Limb (tissue), 2 donors: ENCODE data around the gene KHNYN.
"Not testable (repeated sequence)": the region's sequence is repeated elsewhere in the genome, so short reads cannot be mapped to it uniquely, and the experiment has no call there.

Source experiments
- DNase-seq, 2 donors: peaks; one replicate each; pipeline ENCODE4 v3.0.0-alpha.2; 2016; ENCODE audit errors: extremely low spot score in 2 of 2

Gene KHNYN

DNA sequence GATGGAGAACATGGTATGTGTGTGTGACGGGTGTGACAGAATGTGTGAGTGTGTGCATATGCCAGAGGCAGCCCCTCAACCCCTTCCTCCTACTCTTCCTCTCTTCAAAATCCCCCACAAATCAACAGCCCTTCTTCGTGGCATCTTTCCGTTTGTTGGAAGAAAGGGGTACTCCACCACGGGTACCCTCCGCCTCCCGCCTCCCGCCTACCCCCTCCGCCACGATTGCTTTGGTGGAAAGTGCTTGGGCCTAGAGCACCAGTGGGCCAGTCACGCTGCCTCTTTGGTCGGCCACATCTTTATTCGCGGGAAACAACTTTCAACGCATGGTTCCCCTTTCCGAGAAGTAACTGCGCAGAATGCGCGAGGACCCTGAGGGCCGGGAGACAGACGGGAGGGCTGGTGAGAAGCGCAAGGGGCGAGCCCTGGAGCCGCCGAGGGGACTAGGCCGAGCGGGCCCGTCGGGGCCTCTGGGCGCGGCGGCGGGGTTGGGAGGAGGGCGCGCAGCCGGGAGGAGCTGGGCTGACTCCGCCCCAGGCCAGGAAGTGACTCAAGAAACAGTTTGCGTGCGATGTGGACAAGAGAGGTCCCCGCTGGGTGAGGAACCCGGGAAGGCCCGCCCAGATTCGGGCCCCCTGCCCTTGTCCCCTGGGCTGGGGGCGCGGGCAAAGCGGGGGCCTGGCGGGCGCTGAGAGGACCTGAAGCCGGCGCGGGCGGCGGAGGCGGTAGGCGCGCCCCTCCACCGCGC is at the start of gene KHNYN, which contains the start of gene CBLN3:
TSS of gene KHNYN (plus strand) at position 560 of the 748 bp plus-strand sequence. CDS start 777 bp downstream, outside the sequence.
TSS of gene CBLN3 (minus strand) at position 274 of the 748 bp plus-strand sequence. CDS start 614 bp downstream, outside the sequence.
- peak; percentile 89 for DNase-seq

DNA sequence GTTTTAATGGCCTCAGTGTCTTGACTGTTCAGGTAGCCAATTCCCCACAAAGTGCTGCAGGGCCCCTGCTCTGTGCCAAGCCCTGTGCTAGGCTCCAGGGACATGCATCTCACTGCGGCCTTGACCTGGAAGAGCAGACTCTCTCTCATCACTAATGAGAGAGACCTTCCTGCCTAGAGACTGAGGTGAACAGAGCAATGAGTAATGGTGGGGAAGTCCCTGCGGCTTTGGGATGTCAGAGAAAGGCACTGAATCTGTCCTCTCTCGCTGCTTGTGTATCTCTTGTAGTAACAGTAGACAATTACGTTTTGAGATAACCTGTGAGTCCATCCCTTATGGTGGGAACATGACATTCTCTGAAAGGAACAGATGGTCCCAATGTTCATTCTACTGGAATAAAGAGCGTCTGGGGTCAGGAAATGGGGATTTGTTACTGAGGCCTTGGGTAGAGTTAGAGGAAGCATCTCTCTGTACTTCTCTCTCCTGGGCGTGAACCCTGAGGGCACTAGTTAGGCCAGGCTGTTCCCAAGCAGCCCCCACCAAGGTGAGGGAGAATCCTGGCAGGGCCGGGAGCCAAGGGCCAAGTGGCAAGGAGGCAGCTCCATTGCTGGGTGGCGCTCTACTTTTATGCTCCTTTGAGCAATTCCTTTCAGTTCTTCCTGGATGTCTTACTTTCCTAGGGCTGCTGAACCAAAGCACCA is 48.2 kb upstream of the KHNYN start:
- DNase-seq: no peak

DNA sequence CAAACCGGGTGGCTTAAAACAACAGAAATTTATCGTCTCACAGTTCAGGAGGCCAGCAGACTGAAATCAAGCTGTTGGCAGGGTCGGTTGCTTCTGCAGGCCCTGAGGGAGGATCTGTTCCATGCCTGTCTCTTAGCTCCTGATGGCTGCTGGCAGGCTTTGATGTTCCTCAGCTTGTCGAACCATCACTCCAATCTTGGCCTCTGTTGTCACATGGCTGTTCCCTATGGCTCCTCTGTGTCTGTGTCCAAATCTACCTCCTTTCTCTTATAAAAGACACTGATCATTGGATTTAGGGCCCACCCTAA is 47.7 kb upstream of the KHNYN start:
- no peak for DNase-seq

DNA sequence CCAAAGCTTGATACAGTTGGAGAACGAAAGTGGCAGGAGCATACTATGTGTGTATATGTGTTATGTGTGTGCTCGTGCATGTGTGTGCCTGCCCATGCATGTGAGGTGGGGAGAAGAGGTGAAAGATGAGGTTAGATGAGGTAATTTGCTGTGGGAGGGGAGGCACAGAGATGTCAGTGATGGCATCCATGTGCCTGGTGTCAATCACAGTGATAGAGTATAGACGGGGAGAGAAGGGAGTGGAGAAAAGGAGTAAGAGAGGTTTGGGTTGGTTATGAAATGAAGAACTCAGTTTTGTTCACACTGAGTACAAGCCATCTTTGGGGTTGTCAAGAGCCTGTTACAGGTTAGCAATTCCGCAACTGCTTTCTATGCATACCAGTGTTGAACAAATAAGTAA is 45.6 kb upstream of the KHNYN start:
- no peak for DNase-seq

DNA sequence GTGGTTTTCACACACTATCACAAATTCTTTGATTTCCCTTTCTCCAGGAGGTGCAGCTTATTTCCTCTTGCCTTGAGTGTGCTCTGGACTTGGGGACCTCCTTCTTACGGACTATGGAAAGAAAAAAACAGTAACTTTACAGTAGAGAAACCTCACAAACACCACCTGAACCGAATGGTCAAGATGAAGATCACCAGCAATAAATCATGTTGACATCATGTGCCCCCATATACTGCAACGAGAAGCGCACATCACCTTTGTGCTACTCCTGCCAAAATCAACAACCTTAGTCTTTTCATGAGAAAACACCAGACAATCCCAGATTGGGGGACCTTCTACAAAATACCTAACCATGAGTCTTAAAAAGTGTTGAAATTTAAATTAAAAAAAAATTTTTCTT is 44.2 kb upstream of the KHNYN start:
- DNase-seq: no peak

DNA sequence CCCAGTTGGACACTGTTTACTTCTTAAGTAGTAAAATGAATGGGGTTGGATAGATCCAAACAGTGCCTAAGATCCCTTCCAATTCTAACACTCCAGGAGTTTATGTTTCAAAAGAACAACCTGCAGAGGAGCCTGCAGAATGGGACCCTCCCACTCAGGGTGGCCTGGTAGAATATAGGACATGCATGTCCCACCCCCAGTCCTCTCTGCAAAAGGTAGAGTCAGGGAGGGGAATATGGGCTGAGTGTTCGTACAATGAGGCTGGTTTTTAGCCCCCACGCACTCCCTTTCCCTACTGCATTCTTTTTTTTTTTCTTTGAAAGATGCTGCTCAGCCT is 42.8 kb upstream of the KHNYN start:
- no peak for DNase-seq

DNA sequence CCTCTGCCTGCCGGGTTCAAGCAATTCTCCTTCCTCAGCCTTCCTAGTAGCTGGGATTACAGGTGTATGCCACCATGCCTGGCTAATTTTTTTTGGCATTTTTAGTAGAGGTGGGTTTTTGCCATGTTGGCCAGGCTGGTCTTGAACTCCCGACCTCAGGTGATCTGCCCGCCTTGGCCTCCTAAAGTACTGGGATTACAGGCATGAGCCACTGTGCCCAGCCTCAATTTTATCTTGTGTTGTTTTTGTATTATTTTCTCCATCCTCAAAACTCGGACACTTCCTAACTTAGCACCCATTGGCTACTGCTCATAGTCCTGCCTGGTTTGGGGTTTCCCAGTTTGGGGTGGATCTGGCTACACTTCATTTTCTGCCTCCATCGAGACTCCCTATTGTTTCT is 42.2 kb upstream of the KHNYN start:
- not testable (repeated sequence) for DNase-seq

DNA sequence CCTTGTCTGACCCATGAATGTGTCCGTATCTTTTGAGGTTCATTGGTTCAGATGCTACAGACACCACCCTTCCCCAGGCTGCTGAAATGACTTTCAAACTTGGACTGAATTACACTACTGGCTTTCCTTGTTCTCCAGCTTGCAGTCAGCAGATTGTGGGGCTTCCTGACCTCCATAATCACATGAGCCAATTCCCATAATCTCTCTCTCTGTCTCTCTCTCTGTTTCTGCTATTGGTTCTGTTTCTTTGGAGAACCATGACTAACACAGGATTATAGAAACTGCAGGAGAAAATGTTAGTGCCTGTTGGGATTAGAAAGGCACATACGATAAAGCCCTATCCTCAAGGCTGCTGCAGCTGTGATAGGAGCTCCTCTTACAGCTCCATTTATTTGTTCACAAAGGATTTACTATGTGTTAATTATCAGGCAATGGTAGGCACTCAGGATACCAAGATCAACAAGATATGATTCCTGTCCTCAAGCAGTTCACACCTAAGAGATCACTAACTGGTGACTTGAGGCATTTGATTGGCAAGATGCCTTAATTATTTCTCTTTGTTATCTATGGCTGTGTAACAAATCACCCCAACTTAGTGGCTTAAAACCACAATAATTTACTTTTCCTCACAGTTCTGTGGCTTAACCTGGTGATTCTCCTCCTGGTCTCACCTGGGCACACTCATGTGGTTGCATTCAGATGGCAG is 41.1 kb upstream of the KHNYN start:
- DNase-seq: no peak

DNA sequence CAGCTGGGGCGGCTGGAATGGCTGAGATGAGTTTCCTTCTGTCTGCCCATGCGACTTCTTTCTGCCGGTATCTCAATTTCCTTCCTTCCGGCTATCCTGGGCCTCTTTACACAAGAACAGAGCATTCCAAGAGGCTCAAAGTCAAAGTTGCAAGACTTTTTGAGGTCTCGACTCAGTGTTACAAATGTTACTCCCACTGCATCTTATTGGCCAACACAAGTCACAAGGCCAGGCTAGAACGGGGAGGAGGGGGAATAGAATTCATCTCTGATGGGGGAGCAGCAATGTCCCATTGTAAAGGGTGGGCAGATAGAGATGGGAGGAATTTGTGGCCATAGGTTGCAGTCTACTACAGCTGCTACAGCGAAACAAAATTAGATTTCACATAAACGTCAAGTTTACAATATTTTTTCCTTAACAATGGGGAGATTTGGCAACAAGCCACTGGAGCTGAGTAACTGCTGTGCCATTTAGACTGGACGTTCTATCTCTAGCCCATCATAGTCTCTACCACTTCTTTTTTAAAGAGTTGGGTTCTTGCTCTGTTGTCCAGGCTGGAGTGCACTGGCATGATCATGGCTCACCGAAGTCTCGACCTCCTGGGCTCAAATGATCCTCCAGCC is 40.4 kb upstream of the KHNYN start:
- DNase-seq: no peak

DNA sequence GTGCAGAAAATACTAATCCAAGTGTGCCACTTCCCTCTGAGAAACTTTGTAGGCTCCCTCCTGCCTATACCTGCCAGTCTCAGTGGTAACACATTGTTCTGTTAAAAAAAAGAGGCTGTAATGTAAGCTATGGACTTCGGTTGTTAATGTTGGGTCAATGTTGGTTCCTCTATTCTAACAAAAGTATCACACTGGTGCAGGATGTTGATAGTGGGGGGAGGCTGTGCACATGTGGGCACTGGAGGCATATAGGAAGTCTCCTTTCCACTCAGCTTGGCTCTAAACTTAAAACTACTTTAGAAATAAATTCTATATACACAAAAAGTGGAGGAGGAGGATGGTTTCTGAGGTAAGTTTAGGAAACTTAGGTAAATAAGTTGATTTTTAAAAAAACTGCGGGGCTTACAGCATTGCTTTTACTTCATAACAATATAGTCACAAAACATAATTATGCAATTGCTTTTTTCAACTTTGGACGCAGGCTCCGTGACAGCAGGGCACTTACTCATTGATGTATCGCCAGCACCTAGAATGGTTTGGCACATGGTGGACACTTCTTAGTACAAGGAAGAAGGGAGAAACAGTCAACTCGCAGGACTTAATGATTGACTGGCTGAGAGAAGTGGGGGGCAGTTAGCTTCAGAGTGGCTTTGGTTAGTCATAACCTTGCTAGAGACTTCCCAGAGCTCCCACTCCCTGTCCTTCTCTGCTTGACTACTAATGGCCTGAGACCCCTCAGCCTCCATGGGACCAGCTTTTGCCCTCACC is 38.9 kb upstream of the KHNYN start:
- no peak for DNase-seq

DNA sequence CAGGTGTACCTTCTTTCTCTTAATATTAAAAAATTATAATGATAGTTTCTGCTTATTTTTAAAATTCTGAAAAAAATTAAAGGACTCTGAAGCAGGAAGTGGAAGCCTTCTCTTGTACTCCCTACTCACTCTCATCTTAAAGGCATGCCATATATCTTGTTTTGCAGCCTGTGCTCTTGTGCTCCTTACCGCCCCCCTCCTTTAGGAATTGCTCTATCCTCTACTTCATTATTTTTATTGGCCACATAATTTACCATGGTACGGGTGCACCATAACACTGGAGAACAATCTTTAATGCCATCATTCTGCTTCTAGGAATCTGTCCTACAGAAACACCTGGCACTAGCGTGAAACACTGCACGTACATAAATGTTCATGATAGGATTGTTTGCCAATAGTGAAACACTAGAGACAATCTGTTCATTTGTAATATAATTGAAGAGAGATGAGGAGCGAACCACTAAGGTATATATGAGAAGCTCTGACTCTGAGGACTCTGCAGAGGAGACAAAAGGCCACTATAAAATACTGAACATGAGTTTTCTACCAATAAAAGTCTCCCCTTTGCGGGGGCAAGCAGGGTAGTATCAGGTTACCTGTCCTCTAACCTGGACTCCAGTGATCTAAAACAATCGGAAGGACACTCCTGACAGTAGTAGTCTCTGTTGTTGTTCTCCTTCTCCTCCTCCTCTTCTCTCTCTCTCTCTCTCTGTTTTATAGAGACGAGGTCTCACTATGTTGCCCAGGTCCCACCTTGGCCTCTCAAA is 37.2 kb upstream of the KHNYN start:
- no peak for DNase-seq

DNA sequence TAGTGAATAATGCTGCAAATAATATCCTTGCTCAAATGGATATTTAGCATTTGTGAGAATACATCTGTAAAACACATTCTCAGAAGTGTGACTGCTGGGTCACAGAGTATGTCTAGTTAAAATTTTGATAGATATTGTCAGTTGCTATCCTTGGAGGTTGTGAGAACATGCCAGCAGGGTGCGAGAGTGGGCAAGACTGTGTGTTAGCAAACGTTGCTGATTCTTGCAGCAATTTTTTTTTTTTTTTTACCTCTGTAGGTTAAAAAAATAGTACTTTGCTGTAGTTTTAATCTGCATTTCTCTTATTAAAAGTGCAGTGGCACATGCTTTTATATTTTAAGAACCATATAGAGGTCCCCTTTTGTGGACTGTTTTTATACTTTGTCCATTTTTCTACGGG is 35.5 kb upstream of the KHNYN start:
- DNase-seq: no peak

DNA sequence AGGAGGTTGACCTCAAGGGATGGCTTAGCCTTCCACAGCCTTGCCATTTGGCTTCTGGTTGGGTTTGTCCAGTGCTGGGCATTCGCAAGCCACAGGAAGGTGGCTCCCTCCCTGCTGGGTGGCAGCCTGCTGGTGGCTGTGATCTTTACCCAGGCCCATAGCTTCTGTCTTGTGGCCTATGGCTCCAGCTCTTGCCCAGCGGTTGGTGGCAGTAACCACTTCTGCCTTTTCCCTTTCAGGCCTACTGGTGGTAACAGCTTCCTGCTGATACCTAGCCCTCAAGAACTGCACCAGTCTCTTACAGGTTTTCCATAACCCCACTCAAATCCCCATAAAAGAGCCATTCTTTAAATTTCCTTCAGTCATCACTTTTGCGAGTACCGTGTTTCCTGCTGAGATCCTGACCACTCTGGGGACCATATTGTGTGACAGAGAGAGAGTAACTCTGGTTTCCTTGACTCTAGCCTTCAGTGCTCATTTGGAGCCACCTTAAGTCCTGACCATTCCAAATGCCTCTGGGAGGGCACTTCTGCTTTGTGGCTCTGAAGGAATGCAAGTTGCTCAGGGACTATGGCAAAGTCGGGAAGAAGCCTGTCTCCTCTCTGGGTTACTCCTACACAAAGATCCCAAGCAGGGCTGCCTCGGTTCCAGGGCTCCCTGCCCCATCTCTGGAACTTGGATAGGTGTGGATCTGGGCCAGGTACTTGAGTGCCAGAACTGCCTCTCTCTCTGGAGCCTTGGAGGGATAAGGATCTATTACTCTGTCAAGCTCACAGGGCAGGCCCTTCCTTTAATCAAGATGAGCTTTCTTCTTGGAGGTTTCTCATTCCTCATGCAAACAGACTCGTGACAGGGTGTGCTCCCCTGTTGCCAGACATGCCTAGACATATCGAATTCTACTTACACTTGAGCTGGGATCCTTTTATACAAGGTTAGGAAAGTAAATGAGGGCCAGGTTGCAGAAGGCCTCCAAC is 33.9 kb upstream of the KHNYN start:
- no peak for DNase-seq

DNA sequence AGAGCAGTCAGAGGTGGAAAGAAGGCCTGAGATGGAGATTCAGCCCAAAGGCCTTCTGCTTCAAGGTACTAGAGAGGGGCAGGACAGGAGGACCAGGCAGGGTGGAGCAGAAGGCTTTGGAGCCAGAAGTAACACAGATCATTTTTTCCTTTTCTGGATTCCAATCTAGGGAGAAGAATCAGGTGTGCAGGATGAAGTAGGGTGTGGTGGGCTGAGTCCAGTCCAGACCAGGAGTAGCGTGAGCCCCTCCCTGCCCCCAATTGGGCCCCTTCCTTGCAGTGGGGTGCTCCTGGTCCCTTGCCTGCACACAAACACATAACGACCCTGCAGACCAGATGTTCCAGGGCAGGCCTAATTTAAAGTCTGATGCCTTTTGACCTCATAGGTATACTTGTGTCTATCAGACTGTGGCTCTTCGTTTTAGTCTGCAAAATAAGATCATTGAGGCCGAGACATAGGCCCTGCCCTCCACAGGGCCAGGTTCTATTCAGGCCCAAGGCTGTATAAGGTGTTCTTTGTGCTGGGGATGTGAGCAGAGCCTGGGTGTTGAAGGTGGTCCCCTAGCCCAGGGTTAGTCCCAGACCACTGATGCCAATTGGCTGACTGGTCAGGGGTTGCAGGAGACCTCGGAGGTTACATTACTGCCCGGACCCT is 32.0 kb upstream of the KHNYN start:
- DNase-seq: no peak

DNA sequence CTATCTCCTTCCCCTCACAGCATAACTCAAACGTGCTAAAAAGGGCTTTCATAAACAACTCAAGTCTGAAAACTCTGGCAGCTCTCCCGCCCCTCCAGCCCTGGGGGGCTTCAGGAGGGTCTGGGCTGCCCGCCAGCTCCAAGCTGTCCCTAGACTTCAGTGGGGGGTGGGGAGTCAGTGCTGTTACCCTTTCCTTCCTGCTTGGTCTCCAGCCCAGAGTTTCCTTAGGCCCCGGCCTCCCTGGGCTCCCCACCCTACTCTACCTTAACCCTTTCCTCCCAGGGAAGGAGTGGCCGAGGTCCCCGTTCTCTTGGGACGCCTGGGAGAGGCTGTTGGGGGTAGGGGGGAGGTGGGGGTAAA is 31.5 kb upstream of the KHNYN start:
- peak; percentile 85 to 86 for DNase-seq

DNA sequence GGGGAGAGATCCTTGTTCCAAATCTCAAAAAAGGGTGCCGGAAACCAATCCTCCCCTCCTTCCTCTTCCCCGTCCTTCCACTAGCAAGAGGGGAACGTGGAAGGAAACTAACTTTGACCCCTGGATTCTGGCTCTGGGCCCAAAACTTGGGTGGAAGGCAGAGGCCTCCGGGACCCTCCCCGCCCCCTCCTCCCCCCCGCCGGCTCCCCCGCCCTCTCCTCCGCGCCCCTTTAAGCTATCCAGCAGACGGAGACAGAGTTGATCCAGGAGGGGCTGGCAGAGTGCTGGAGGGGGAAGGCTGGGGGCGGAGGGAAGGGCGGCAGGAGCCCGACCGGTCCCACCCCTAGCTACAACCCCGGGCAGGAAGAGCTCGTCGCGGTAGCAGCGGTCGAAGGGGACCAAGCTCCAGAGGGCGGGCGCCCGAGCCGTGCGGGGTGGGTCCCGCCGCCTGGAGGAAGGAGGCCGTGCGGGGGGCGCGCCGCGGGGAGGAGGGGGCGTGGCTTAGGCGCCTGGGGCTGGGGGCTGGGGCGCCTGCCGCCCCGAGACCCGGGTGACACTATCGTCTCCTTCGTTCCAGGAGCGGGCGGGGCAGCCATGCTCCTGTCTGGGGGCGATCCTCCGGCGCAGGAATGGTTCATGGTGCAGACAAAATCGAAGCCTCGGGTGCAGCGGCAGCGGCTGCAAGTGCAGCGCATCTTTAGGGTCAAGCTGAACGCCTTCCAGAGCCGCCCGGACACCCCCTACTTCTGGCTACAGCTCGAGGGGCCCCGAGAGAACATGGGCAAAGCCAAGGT is 30.9 kb upstream of the KHNYN start, which contains the start of gene NYNRIN:
TSS of gene NYNRIN (plus strand) at position 351 of the 794 bp plus-strand sequence. CDS start at position 595, 244 bp downstream.
- peak; percentile 85 to 87 for DNase-seq

DNA sequence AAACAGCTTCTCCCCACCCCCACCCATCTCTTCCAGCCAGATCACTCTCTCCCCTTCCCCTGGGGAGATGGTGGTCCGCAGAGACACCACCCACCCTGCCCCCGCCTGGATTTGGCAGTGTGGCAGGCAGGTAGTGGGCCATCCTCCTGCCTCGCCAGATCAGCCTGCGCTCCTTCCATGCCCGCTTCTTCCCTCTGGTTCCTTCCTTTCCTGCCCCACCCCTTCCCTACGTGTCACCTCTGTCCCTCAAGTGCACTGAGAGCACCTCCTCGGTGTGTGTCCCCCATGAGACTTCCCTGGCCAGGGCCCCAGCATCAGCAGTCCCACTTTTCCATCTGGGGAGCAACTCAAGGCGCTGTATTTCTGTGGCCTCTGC is 30.3 kb upstream of the KHNYN start:
- no peak for DNase-seq
